Muscle layer of duodenum (tissue), 2 donors: Measurements from ENCODE around the gene PDE9A.

ENCODE experiments used
- H3K27ac ChIP-seq: one replicate; pipeline ENCODE4 v1.7.0; 2013; ENCODE audit warnings: mild to moderate bottlenecking, low read length
- H3K27me3 ChIP-seq: one replicate; pipeline ENCODE4 v1.7.0; 2013; ENCODE audit warnings: low read depth, mild to moderate bottlenecking, control low read depth, low read length
- H3K36me3 ChIP-seq, 2 donors: one replicate each; pipeline ENCODE4 v1.7.0; 2013; ENCODE audit warnings: low read length in 2 of 2, control low read depth in 1 of 2, mild to moderate bottlenecking in 1 of 2; ENCODE audit not compliant: insufficient read depth in 2 of 2, control insufficient read depth in 1 of 2
- H3K4me1 ChIP-seq, 2 donors: one replicate each; pipeline ENCODE4 v1.7.0; 2013; ENCODE audit warnings: low read length in 2 of 2, mild to moderate bottlenecking in 2 of 2, control low read depth in 1 of 2, moderate library complexity in 1 of 2; ENCODE audit not compliant: insufficient read depth in 2 of 2, control insufficient read depth in 1 of 2
- H3K4me3 ChIP-seq, 2 donors: one replicate each; pipeline ENCODE4 v1.7.0; 2013; ENCODE audit warnings: low read length in 2 of 2, low read depth in 1 of 2, mild to moderate bottlenecking in 1 of 2
- H3K9me3 ChIP-seq, 2 donors: one replicate each; pipeline ENCODE4 v1.7.0; 2013; ENCODE audit warnings: low read length in 2 of 2, control low read depth in 1 of 2, mild to moderate bottlenecking in 1 of 2; ENCODE audit not compliant: control insufficient read depth in 1 of 2
- donor health status: healthy.

The PDE9A gene

DNA sequence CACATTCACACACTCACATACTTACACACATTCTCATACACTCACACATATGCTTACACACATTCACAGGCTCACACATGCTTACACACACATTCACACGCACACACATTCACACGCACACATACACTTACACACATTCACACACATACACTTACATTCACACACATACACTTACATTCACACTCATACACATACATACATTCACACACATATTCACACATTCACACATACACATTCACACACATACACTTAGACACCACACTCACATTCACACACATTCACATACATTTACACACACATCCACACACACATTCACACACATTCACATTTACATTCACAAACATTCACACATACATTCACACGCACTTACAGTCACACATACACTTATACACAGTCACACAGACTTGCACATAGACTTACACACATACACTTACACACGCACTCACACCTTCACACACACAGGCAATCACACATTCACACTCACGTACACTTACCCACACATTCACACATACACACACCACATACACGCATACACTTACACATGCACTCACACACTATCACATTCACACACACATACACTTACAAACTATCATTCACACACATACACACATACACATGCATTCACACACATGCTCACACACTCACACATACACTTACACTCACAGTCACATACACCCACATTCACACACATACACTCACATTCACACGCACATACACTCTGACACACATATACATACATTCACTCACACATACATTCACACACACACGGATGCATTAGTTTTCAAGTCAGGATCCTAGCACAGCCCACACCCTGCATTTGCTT, 16.8 kb downstream of the PDE9A start:
- H3K27me3 ChIP-seq = no peaks in the 10 kb centered on the region
- H3K27ac ChIP-seq = no peak overlapping the region
- no peaks in the 10 kb centered on the region for H3K36me3 ChIP-seq
- H3K4me3 ChIP-seq = no peak overlapping the region
- no peaks in the 10 kb centered on the region for H3K9me3 ChIP-seq
- peaks cover 0 to 75% of the 10 kb centered on the region in 2 donors for H3K4me1 ChIP-seq

GRCh38 chr21:42670884-42671283, 17.5 kb downstream of the PDE9A start:
- no peaks in the 10 kb centered on the region for H3K9me3 ChIP-seq
- H3K27me3 ChIP-seq = no peaks in the 10 kb centered on the region
- H3K4me3 ChIP-seq = no peak overlapping the region
- no peaks in the 10 kb centered on the region for H3K36me3 ChIP-seq
- no peak overlapping the region for H3K27ac ChIP-seq
- H3K4me1 ChIP-seq = peaks cover 0 to 72% of the 10 kb centered on the region in 2 donors

GRCh38 chr21:42671778-42672593, 18.6 kb downstream of the PDE9A start:
- Histone ChIP-seq H3K4me3 (no peak overlapping the region), H3K4me1 (peaks cover 0 to 61% of the 10 kb centered on the region in 2 donors), H3K27ac (no peak overlapping the region), H3K27me3 (no peaks in the 10 kb centered on the region), H3K36me3 (no peaks in the 10 kb centered on the region), H3K9me3 (no peaks in the 10 kb centered on the region)

GRCh38 chr21:42672699-42673458, 19.5 kb downstream of the PDE9A start:
- Histone ChIP-seq H3K27ac (no peak overlapping the region), H3K4me1 (peaks cover 0 to 60% of the 10 kb centered on the region in 2 donors), H3K9me3 (no peaks in the 10 kb centered on the region), H3K4me3 (no peak overlapping the region), H3K27me3 (no peaks in the 10 kb centered on the region), H3K36me3 (no peaks in the 10 kb centered on the region)

DNA sequence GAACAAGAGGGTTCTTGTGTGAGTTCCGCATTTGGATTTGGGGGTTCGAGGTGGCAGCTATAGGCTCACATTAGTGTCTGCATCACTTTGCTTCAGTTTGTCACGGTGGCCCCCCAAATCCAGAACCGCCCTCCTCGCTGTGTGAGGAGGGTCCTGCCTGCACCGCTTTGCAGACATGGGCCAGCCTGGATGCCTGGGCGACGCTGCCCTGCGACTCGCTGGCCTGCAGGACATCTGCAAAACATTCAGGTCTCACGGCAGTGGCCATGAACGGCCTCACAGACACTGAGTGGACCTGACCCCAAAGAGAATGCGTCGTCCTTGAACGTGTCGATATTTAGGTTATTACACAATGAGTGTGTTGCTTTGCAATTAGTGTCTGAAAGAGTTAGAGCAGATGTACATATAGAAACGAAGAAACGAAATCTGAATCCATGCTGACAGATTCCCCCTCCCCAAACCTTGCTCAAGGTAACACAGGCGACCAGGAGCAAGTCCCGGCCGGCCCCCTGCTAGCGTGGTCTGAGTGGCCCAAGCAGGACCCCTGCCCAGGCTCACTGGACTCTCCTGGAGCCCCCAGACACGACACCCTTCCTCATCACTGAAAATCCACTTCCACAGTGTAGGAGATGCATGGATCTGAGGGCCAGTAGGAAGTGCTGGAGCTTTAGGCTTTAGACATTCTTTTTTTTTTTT, 20.4 kb downstream of the PDE9A start:
- no peak overlapping the region for H3K4me3 ChIP-seq
- peaks cover 0 to 60% of the 10 kb centered on the region in 2 donors for H3K4me1 ChIP-seq
- no peak overlapping the region for H3K27ac ChIP-seq
- no peaks in the 10 kb centered on the region for H3K36me3 ChIP-seq
- H3K27me3 ChIP-seq = no peaks in the 10 kb centered on the region
- H3K9me3 ChIP-seq = no peaks in the 10 kb centered on the region

GRCh38 chr21:42674351-42674940, 21.0 kb downstream of the PDE9A start:
- Histone ChIP-seq H3K4me1 (peaks cover 0 to 53% of the 10 kb centered on the region in 2 donors), H3K27ac (peak overlapping the region; percentile 67), H3K4me3 (peak overlapping the region; percentile 17 to 43), H3K9me3 (no peaks in the 10 kb centered on the region), H3K27me3 (no peaks in the 10 kb centered on the region), H3K36me3 (peaks cover 0 to 1% of the 10 kb centered on the region in 2 donors)

DNA sequence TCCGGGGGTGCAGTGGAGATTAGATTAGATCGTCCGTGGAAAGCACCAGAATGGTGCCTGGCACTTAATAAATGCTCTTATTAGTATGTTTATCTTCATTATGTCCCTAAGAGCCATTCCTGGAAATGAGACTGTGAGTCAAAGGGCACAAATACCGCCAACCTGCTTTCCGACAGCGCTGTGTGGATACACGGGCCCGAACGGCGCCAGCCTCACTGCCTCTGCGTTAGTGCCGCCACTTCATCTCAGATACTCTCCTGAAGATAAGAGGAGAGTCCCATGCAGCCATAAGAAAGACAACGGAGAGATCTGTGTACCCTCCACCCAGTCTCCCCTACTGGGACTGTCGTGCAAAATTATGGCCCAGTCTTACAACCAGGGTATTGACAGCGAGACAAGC, 22.0 kb downstream of the PDE9A start:
- Histone ChIP-seq H3K9me3 (no peaks in the 10 kb centered on the region), H3K4me3 (no peak overlapping the region), H3K27ac (peak overlapping the region; percentile 67), H3K36me3 (peaks cover 0 to 7% of the 10 kb centered on the region in 2 donors), H3K27me3 (no peaks in the 10 kb centered on the region), H3K4me1 (peaks cover 0 to 51% of the 10 kb centered on the region in 2 donors)

DNA sequence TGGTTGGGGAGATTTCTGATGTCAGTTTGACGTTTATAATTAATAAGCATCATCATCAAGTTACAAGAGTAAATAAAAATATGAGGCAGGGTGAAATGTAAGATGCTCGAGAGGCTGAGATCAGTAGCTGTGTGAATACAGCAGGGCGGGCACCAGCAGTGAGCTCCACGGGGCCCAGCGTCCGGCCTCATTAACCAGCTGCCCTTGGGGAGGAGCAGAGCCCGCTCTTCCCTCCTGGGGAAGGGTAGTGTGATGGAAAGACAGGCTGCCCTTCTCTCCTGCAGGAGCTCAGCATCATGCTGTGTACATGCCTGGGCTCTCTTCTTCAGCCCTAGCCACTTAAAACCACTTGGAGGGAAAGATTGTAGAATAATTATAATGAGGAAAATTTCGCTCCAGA, 23.4 kb downstream of the PDE9A start:
- H3K4me3 ChIP-seq = no peak overlapping the region
- no peak overlapping the region for H3K27ac ChIP-seq
- H3K36me3 ChIP-seq = peaks cover 0 to 7% of the 10 kb centered on the region in 2 donors
- H3K4me1 ChIP-seq = peaks cover 0 to 48% of the 10 kb centered on the region in 2 donors
- no peaks in the 10 kb centered on the region for H3K9me3 ChIP-seq
- no peaks in the 10 kb centered on the region for H3K27me3 ChIP-seq

- Histone ChIP-seq H3K4me1 (peaks cover 0 to 48% of the 10 kb centered on the region in 2 donors), H3K27ac (no peak overlapping the region), H3K4me3 (no peak overlapping the region)
Measured at GRCh38 chr21:42677339-42678321, 24.2 kb downstream of the PDE9A start.

More at GRCh38 chr21:42677339-42678321, 24.2 kb downstream of the PDE9A start:
- no peaks in the 10 kb centered on the region for H3K27me3 ChIP-seq
- no peaks in the 10 kb centered on the region for H3K9me3 ChIP-seq
- H3K36me3 ChIP-seq = peaks cover 0 to 7% of the 10 kb centered on the region in 2 donors
